Stimulated activated naive CD4-positive, alpha-beta T cell treated with Interleukin-2 at 50 U/mL for 16 hours (primary cell): ENCODE measurements around the gene ADGRG7.
A peak's percentile ranks its signal among the peaks of the same experiment; 100 is the strongest.
"Not testable (repeated sequence)": the region's sequence is repeated elsewhere in the genome, so short reads cannot be mapped to it uniquely, and the experiment has no call there.

Experiments
- DNase-seq: peaks from one replicate; lab custom pipeline; 2025; lab: John Stamatoyannopoulos, UW

Gene ADGRG7

DNA sequence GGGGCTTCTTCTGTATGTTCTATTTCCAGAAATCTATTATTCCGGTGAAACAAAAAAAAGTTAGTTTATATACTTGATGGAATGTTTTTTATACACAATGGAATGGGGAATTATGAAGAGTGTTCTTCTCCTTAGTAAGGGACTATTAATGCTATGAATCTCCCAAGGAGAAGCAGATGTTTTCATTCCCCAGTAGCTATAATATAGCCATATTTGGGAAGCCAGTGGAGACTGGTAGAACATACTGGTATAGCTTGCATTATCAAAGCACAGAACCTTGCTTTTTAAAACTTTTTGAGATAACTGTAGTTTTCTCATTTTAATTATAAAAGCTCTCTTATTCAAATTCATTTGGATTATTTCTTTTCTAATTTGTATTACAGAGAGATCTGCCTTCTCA is 38.3 kb downstream of the ADGRG7 start:
- DNase-seq: no peak

DNA sequence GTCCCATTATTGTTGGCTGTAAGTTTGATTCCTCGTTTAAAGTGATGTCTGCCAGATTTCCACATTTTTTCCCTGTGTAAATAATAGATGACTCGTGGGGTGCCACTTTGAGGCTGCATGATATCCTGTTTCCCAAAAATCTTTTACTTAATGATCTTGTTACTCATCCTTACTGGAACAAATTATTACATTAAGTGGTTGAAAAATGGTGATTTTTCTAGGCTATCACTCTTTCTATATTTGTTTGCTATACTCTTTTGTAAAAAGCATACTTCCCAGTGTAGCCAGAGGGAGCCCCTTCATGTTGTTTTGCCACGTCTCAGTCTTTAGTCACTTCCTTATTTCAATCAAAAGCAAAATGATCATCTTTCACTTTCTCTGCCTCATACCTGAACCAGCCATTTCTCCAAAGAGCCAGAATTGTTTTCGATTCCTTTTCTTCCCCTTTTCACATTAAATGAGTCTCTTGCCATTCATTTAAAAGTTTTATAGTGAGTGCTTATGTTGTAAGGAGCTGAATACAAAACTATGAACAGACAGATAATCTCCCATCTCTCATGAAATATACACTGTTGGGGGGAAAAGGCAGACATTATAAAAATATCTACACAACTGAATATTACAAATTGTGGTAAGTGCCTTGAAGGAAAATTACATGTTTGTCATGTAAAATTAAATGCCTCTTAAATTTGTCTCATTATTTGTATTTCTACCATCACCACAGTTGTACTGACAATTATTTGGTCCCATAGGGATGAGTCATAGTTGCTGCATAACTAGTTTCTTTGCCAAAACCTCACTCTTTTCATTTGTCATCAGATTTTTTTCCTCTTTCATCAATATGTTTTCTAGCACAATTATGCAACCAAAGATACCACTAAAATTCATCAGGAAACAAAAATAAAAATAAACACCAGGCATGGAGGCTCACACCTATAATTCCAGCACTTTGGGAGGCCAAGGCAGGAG is 41.5 kb downstream of the ADGRG7 start:
- DNase-seq: no peak

DNA sequence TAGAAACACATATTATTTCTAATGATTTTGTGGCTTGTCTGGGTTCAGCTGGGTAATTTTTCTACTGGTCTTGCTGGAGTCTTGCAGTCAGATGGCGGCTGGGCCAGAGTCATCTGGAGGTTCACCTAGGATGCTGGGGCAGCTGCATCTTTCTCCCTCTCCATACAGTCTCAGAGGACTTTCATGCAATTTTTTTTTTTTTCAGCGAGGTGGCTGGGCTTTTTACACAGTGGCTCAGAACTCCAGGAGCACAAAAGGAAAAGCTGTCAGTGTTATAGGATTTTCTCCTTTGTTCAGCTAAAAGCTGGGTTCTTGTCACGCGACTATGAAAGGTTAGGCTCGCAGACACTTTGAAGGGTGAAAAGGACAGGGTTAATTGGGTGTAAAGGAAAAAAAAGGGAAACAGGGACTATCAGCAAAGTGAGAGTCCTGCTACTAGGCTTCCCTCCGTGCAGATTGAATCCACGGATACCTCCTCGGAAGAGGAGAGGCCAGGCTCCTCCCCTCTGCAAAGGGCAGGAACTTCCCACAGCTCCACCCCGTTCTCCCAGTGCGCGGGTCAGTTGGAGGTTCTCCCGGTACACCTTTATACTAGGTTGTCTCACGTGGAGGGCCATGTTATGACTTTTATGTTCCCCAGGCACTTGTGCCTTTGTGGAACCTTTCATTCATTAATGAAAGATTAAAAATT is 44.3 kb downstream of the ADGRG7 start:
- no peak for DNase-seq

DNA sequence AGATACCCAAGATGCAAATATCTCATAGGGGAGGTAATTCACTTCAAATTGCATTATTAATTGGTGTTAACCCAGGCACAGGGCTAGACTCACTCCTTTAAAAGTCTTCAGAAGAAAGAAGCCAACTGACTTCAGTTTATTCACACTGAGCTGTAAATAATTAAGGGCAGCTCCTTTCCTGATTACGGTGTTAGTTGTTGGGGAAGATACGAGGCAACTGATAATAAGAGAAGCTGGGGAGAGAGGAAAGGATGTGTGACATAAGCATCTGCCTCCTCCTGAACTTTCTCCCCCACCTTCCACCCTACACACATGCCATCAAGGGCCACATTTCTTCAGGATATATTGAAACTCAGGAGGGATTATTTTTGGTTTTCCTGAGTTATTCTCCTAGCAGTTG is 47.5 kb downstream of the ADGRG7 start:
- DNase-seq: no peak

DNA sequence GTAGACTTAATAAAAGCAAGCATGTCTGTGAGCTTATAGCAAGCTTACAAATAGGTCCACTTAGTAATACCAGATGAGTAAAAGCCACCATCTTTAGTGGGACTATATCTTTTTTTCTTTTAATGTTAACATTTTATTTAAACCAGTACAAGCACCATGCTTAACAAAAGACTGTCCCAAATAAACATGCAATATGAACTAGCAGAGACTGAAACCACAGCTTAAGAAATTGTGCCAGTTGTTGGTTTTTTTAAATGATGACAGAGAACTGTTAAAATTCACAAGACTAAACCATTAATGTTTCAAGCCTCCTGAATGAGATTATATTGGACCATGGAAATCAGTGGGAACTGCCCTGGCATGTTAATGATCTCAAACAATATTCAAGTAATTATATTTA is 51.9 kb downstream of the ADGRG7 start:
- DNase-seq: not testable (repeated sequence)

DNA sequence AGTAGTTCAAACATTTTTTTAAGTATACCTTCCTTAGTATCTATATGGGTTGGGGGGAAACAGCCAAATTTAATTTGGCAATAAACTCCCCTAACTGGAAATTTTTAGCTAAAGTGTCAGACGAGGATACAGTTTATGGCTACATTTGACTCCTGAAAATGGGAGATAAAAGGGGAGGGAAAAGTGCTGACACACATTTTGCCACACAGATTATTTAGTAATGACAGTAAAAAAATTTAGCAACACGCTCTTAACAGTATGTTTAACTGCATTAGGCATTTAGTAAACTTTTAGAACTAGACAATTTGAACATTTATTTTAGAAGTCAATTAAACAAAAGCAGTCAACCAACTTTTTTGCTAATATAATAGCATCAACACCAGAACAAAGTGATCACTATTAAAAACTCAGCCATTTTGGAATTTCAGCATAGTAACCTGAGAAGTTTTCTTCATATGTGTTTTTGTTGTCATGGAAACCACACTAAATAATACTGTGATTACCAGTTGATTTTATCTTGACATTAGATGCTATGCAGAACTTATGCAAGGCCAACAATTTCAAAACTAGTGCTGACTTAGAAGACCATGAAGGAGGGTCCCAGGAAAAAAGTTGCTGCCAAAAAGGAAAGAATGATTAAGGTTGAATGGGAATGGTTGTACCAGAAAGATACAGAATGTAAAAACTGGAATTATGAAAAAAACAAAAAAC is 52.9 kb downstream of the ADGRG7 start:
- no peak for DNase-seq

DNA sequence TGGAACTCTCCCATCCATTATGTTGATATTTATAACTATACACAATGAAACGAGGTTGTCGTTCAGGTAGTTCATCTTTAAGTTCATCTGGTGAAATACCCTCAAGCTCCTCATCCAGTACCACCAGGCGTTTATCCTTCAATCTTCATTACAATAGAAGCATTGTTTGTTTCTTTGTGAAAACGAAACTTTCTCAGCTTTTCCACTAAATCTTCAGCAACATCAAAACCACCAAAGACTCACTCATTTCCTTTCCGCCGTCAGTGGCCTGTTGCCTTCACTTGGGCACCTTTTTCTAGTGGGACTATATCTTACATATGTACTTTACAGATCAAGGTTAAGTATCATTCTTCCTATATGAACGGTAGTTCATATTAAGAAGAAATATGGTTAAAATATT is 55.8 kb downstream of the ADGRG7 start:
- DNase-seq: peak; percentile 10

DNA sequence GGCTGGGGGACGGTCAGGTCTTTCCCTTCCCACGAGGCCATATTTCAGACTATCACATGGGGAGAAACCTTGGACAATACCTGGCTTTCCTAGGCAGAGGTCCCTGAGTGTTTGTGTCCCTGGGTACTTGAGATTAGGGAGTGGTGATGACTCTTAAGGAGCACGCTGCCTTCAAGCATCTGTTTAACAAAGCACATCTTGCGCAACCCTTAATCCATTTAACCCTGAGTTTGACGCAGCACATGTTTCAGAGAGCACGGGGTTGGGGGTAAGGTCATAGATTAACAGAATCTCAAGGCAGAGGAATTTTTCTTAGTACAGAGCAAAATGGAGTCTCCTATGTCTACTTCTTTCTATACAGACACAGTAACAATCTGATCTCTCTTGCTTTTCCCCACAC is 57.3 kb downstream of the ADGRG7 start:
- DNase-seq: not testable (repeated sequence)

DNA sequence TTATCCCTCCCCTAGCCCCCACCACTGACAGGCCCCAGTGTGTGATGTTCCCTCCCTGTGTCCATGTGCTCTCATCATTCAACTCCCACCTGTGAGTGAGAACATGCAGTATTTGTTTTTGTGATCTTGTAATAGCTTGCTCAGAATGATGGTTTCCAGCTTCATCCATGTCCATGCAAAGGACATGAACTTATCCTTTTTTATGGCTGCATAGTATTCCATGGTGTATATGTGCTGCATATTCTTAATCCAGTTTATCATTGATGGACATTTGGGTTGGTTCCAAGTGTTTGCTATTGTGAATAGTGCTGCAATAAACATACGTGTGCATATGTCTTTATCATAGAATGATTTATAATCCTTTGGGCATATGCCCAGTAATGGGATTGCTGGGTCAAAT is 57.9 kb downstream of the ADGRG7 start:
- DNase-seq: not testable (repeated sequence)

DNA sequence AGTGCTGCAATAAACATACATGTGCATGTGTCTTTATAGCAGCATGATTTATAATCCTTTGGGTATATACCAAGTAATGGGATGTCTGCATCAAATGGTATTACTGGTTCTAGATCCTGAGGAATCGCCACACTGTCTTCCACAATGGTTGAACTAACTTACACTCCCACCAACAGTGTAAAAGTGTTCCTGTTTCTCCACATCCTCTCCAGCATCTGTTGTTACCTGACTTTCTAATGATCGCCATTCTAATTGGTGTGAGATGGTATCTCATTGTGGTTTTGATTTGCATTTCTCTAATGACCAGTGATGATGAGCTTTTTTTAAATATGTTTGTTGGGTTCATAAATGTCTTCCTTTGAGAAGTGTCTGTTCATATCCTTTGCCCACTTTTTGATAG is 61.6 kb downstream of the ADGRG7 start:
- not testable (repeated sequence) for DNase-seq

DNA sequence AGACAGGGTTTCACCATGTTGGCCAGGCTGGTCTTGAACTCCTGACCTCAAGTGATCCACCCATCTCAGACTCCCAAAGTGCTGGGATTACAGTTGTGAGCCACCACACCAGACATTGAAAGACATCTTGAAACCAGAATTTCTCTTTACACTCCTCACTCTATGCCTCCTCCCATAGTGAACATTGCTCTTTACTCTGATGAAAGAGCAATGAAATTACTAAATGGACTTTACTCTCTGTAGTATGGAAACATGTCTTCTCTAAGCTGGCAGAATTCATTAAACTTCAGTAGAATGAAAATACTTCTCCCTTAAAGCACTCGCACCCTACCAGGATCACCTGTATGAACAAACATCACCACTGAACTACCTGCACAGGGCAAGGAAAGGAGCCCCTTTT is 72.1 kb downstream of the ADGRG7 start:
- DNase-seq: no peak

DNA sequence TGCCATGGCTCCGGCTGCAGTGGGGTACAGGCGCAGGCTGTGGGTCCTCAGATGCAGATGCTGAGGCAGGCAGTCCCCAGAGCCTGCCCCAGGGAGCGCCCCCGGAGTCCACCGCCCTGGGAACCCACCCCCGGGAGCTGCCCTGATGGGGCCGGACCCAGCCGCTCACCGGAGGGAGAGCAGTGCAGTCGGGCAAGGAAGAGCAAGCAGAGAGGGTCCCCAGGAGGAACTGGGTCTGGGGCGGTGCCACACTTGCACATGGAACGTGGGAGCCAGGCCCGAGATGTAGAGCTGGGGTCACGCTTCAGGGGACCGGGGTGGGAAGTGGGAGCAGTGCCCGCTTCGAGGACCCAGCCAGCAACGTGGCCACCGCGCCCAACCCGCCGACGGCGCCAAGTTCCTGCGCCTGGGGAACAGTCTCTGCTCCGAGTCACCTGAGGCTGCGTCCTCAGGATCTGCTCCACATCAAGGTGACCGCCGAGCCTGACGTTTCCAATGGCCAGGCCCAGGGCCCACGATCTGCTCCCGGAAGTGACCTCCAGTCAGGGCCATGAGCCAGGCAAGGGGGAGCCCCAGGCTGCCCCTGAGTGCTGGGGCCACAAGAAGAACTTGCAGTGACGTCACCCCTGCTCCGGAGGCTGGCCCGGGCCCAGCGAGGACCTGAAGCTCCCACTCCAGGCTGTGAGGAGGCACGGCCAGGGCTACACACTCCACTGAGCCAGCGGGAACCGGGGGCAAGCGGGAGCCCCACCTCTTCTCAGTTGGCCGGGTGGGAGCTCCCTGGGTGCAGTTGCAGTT is 72.9 kb downstream of the ADGRG7 start:
- DNase-seq: no peak

DNA sequence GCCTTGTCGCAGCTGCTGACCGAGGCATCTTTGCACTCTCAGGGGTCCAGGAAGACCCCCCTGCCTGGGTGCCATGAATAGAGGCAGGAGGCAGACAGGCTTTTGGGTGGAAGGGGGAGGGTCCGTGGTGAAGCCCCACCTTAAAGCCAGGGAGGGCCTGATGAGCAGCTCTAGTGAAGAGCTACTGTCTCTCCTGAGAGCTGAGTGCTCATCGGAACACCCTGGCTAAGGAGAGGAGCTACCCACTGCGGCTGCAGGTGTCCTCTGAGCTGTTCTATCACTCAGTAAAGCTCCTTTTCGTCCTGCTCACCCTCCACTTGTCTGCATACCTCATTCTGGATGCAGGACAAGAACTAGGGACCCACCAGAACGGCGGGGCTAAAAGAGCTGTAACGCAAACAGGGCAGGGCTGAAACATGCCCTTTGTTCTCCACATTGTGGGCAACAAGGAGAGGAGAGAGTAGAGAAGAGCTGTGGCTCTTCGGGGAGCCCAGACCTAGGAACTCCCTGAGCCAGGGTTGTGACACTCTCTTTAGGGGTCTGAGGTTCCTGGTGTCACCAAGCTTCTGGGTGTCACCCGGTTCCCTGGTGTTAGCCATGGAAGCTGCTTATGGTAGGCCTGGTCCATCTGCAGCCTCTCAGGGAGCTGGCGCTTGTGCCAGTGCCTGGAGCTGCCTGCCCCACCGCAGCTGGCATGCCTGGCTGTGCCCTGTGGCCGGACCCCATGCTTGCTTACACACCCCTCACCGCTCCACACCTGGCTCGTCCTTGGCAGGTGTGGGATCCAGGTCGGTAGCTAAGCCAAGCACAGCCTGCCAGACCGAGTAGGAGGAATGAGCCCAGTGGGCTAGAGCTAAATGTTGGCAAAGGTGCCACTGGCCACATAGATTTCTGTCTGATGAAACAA is 73.7 kb downstream of the ADGRG7 start:
- no peak for DNase-seq

DNA sequence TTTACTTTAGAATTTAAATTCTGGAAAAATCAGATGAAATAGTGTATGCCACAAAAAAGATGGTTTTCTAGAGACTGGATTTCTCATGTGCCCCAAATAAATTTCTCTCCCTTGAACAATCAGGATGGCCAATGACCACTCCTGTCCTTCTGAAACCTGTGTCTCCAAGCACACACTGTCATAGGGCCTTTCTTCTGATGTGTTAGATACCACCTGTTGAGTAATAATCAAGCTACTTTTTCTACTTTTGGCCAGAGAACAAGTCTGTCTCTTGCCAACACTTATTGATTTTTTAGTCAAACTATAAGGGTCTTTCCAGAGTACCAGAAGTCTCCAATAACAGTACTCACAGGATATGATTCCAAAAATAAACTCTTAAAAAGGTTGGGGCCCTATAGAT is 83.8 kb downstream of the ADGRG7 start:
- no peak for DNase-seq

DNA sequence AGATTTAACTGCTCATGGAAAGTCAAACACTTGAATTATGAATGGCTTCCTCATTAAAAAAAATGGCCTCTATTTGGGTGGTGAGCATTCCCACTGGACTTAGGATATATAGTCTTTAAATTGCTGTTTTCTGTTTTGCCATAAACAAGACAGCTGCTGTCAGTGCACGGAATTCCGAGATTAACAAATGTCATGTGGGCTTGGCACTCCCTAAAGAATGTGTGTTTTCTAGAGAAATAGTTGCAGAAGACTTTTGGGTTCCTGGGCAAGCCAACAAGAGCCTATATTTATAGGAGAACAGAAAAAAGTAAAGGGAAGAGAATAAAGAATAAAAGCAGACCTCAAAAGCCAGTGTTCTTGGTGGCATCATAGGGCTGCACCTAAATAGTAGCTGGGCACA is 86.3 kb downstream of the ADGRG7 start:
- DNase-seq: no peak

DNA sequence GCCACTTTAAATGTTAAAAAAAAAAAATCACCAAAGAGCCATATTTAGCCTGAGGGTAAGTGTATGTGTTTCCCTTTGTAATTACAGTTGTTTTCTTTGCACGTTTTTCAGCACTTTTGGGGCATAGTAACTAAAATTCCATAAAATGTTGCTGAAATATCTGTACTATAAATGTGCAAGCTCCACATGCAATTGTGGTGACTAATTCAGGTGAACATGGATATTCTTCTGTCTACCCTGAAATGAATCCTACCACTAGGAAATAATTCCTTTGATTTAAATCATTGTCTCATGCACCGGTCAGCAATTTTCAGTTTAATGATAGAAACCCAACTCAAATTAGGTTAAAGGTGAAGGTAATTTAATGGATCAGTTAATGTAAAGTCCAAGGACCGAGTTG is 86.8 kb downstream of the ADGRG7 start:
- no peak for DNase-seq

DNA sequence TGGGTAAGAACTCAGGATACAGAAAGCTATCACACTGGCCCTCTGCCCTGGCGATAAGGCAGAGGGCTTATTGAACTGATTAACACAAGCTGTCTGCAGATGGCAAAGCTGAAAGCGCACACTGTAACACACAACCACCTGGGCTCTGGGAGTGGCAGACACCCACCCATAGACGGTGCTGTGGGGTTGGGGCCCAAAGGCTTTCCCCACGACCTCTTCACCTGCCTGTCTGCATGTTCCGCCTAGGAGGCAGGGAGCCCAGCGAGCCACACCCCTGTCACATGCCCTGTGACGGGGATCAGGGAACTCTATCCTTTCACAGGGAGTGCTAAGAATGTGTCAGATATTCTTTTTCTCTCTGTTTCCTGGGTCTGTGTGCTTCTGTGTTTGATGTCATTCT is 87.8 kb downstream of the ADGRG7 start:
- no peak for DNase-seq

DNA sequence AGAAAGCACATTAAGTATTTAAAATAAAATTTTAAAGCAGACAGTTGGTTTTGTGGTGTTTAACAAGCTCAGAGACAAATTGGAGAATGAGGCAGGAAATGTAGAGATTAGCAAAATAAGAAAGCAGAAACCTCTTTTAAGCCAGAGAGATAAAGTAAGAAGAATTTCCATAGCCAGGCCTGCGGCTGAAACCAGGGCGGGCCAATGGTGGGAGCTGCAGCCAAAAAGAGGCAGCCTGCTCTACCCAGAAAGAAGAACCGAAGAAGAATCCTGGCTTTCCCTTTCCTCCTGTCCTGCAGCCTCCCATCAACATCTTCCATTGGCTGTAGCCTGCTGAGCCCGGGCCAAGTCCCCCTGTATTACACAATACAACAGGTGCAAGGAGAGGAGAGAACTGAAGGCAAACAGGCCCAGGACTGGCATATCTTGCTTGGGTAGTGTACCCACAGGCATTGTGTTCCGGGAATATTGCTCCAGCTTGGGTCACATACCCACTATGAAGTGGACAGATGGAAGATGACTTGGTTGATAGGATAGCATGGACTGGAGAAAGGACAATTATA is 88.4 kb downstream of the ADGRG7 start:
- no peak for DNase-seq

DNA sequence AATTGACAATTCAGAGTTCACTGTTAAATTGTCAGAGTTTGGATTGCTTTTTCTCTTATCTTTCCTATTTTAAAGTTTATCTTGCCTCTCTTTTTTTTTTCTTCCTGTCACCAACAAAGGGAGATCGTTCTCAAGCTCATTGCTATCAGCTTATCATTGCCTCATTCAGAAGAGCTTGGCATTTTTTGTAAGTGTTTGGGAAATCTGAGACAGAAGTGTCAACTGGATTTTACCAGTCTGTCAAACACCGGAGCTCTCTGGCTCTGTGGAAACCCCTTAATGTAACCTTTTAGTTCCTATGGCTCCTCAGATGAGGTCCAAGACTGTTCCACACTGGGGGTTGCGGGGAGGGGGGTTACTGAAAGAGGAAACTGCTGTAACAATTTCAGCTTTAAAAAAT is 89.3 kb downstream of the ADGRG7 start:
- DNase-seq: no peak

DNA sequence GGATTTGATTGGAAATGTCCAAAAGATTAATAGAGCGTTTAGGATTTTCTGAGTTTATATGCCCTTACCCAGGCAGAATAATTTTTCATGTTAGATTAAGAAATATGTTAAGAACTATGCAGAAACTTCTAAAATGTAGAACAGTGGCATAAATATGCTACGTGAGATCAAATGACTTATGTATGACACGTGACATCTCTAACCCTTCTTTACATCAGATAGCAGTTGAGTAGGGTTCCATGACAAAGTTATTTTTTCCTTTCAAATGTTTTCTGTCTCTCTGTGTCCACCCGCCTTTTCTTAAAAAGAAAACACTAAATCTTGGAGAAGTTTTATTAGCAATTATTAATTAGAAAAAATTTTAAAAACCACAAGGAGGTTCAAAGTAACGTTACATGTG is 91.3 kb downstream of the ADGRG7 start:
- DNase-seq: no peak
